ENCODE measurements around the gene GTPBP3.
"Not testable (repeated sequence)": the region's sequence is repeated elsewhere in the genome, so short reads cannot be mapped to it uniquely, and the experiment has no call there.

Gene GTPBP3

GRCh38 chr19:17341845-17342244, 4.5 kb downstream of the GTPBP3 start:
- DNase-seq (ENCODE audit: low spot score) = no peak

DNA sequence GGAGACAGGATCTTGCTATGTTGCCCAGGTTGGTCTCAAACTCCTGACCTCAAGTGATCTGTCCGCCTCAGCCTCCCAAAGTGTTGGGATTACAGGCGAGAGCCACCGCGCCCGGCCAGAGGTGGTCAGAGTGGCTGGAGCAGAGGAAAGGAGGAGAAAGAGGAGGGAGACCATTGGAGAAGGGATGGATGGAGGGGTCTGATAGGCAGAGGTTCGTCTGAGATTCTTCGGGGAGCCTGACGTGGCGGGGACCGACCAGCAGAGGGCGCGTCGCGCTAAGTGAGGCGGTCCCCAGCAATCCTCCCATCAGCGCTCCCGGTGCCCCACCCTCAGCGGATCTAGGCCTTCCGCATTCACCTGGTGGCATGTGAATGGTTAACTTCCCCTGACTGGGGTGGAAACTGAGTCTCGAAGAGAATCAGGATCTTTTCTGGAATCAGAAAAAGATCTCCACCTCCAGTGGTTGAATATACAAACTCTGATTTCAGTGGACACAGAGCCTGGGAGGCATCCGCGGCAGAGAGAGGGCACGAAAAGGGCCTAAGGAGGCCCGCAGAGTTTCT, 8.8 kb downstream of the GTPBP3 start:
- DNase-seq (ENCODE audit: low spot score) = peak; percentile 79

DNA sequence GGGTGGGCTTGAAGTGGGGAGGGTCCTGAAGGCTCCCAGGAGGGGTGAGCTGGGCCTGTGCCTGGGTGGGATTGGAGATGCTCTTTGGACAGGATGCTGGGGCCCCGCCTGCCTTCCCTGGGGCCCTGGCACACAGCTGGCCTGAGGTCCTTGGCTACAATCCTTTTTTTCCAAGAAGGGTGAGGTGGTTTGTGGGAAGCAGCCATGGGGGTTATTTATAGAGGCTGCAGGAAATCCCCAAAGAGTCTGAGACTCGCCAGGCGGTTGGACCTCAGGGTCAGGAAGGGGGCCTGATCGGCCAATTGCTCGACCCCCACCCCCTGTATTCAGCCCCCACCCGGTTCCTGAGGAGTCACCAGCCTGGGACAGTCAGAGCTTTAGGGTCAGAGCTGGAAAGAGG, 10.0 kb downstream of the GTPBP3 start:
- DNase-seq (ENCODE audit: low spot score) = no peak

- no peak for DNase-seq (ENCODE audit: low spot score)
These were observed 10.5 kb downstream of the GTPBP3 start for GRCh38 chr19:17347877-17348276.

- no peak for DNase-seq (ENCODE audit: low spot score)
These were observed 11.3 kb downstream of the GTPBP3 start for GRCh38 chr19:17348700-17349099.

GRCh38 chr19:17351815-17352435, 14.6 kb downstream of the GTPBP3 start:
- DNase-seq (ENCODE audit: low spot score) = no peak

- no peak for DNase-seq (ENCODE audit: low spot score)
These were observed 15.4 kb downstream of the GTPBP3 start for GRCh38 chr19:17352608-17353280.

- no peak for DNase-seq (ENCODE audit: low spot score)
These were observed 16.0 kb downstream of the GTPBP3 start for GRCh38 chr19:17353386-17353785.

- no peak for DNase-seq (ENCODE audit: low spot score)
These were observed 19.8 kb downstream of the GTPBP3 start for GRCh38 chr19:17357078-17357666.

GRCh38 chr19:17357724-17358123, 20.4 kb downstream of the GTPBP3 start:
- no peak for DNase-seq (ENCODE audit: low spot score)

- no peak for DNase-seq (ENCODE audit: low spot score)
These were observed 21.0 kb downstream of the GTPBP3 start for GRCh38 chr19:17358395-17358794.

DNA sequence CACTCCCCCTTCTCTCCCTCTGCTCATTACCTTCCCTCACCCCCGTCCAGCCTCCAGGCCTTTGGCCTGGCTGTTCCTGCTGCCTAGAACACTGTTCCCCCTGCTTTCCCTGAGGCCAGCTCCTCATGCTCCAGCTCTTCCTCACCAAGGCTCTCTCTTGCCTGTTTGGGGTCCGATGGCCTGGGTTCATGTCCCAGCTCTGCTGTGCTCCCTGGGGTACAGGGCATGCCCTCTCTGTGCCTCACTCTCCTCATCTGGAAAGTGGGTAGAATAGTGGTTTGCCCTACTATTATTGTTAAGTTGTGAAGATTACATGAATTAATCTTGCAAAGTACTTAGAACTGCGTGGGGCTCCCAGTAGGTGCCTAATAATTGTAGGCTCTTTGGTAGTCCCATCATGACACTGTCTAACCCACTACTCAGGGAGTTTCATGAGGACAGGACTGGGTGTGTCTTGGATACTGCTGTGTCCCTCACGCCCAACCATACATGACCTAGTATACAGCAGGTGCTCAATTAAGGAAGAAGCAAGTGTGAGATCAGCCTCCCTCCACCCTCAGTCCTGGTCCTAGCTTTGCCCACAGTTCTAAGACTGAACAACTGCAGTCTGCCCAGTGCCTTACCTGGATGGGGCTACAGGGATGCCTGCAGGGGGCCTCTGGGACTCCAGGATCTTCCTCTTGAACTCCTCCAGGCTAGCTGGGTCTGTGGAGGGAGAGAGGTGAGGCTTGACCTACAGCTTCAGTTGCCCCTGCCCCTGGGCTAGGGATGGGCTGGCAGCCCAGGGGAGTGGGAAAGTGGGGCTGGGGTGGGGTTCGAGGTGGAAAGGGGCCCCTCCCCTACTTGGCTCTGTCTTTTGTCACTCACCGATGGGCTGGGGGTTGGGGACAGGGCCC, 22.8 kb downstream of the GTPBP3 start:
- DNase-seq (ENCODE audit: low spot score) = no peak

GRCh38 chr19:17363852-17364605, 26.7 kb downstream of the GTPBP3 start:
- DNase-seq (ENCODE audit: low spot score) = not testable (repeated sequence)

GRCh38 chr19:17365361-17365760, 28.0 kb downstream of the GTPBP3 start:
- no peak for DNase-seq (ENCODE audit: low spot score)

DNA sequence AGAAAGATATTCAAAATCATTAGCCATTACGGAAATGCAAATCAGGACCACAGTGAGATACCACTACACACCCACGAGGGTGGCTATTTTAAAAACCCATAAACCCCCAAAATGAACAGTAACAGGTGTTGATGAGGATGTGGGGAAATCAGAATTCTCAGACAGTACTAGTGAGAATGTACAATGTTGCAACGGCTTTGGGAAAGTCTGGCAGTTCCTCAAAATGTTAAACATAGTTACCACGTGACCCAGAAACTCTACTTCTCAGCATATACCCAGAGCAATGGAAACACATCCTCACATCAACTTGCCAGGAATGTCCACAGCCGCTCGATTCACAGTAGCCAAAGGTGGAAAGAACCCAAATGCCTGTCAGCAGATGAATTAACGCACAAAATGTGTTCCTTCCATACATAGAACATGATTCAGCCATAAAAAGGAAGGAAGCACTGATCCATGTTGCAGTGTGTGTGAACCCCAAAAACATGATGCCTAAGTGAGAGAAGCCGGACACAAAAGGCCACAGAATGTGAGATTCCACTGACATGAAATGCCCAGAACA, 32.8 kb downstream of the GTPBP3 start:
- DNase-seq (ENCODE audit: low spot score) = no peak

DNA sequence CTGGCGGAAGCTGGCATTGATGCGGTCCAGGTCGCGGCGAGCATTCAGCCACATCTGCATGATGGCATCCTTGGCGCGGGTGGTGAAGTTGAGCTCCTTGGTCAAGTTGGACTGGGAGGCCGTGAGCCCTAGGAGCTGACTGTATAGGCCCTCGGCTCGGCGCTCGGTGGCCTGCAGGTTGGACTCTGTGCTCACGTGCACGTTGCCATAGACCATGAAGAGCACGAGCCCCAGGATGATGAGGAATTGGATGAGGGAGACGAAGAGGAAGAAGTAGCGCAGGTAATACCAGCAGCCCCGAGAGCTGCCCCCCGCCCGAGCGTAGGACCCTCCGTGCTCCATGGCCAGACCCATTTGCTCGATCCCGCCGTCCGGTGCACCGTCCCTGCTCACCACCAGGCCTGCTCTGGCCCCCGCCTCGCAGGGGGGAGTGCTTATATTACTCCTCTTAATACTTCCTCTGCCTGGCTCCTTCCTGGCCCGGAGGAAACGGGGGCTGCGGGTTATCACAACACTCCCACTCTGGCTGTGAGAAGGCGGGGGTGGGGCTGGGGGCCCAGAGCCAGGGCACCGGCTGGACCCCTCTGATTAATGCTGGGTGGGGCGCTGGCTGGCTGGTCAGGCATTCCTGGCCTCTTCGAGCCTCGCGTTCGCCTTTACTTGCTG, 39.7 kb downstream of the GTPBP3 start, which contains the start of gene PLVAP:
PLVAP (minus strand) TSS at position 408 of the 666 bp plus-strand sequence; CDS start at position 354, 54 bp downstream.
- DNase-seq (ENCODE audit: low spot score) = no peak

DNA sequence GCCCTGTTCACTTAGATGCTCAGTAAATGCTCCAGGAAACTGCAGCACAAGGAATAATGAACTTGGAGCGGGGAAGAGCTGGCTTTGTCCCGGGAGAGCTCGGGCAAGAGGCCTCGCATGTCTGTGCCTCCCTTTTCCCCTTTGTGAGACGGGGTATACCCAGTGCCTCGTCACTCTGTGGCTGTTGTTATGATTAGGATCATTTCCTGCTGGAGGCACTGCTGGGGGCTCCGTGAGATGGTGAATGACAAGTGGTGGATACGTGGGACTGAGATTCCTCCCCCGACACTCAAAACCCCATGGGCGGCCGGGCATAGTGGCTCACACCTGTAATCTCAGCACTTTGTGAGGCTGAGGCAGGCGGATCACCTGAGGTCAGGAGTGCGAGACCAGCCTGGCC, 40.9 kb downstream of the GTPBP3 start:
- DNase-seq (ENCODE audit: low spot score) = no peak

DNA sequence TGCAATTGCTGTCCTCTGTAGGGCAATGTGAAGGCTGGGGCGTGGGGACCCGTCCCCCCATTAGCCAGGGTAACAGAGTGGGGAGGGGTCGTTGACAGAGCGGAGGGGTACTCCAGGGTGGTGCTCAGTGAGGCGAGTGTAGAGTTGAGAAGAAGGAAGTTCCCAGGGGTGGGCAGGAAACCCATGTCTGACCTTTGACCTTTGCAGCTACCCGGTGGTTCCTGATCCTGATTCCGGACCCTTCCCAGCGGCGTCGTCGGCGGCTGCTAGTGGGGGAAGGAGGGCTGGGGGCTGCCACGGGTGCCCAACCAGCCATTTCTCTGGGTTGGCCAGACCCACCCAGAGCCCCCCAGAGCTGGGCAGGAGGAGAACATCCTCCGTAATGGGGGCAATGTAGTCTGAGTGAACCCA, 41.9 kb downstream of the GTPBP3 start:
- DNase-seq (ENCODE audit: low spot score) = no peak

DNA sequence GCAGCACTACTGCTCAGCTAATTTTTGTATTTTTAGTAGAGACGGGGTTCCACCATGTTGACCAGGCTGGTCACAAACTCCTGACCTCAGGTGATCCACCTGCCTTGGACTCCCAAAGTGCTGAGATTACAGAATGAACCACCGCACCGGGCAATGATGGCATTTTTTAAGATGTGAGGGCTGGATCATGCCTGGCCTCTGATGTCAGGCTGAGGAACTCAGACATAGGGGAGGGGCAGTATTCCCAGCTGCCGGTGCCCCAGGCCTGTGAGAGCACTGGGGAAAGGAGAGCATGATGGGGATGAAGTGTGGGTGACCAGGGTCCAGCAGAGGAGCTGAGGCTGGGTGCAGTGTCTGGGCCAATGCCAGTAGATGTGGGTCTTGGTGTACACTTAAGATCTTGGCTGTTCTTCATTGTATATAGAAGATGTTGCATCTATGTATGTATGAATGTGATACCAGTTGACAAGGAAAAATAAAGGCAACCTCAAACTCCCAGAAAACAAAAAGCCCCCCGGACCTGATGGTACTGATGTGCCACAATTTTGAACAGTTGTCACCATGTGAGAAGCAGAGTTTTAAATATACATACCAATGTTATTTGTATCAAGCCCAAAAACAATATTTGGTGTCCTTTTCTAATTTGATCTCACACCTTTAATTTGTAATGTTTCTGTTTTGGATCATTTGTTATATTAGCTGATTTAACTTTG, 43.2 kb downstream of the GTPBP3 start:
- no peak for DNase-seq (ENCODE audit: low spot score)
